Measurements from ENCODE around the gene LRCH3.

The LRCH3 gene

DNA sequence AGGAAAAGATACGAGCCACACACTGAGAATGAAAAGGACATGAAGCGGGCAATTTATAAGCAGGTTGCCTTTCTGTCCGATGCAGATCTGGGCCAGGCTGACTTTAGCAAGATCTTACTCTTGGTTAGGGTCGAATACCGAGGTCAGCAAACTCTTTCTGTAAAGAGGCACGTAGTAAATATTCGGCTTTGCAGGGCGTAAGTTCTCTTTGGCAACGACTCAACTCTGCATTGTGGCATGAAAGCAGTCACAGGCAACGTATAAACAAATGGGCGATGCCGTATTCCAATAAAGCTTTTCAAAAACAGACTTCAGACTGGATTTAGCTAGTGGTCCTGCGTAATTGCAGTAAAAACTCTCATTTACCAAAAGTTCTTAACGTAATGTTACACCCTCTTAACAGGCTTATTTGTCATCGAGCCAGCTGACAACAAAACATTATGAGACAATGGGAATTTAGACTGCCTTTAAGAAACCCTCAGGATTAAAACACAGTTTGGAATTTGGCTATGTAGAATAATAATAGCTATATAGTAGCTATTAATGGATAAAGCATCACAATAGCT, 145.8 kb downstream of the LRCH3 start:
- DNase-seq (ENCODE audit: low spot score): no peak

Data from ecto neural progenitor cell (in vitro differentiated cells).